GM21381 (cell line): ENCODE data around the gene RNU1-3.
"Not testable (repeated sequence)": the region's sequence is repeated elsewhere in the genome, so short reads cannot be mapped to it uniquely, and the experiment has no call there.

Experiments
- ATAC-seq: cut with Tn5 transposase; IDR thresholded peaks from one replicate; pipeline ENCODE4 v1.9.1; 2021; ENCODE audit warnings: mild to moderate bottlenecking, moderate library complexity; ENCODE audit not compliant: unreplicated experiment

Gene RNU1-3

GRCh38 chr1:16694308-16694702, 27.6 kb upstream of the RNU1-3 start:
- ATAC-seq: not testable (repeated sequence)

GRCh38 chr1:16693449-16694307, 26.9 kb upstream of the RNU1-3 start:
- ATAC-seq: not testable (repeated sequence)

DNA sequence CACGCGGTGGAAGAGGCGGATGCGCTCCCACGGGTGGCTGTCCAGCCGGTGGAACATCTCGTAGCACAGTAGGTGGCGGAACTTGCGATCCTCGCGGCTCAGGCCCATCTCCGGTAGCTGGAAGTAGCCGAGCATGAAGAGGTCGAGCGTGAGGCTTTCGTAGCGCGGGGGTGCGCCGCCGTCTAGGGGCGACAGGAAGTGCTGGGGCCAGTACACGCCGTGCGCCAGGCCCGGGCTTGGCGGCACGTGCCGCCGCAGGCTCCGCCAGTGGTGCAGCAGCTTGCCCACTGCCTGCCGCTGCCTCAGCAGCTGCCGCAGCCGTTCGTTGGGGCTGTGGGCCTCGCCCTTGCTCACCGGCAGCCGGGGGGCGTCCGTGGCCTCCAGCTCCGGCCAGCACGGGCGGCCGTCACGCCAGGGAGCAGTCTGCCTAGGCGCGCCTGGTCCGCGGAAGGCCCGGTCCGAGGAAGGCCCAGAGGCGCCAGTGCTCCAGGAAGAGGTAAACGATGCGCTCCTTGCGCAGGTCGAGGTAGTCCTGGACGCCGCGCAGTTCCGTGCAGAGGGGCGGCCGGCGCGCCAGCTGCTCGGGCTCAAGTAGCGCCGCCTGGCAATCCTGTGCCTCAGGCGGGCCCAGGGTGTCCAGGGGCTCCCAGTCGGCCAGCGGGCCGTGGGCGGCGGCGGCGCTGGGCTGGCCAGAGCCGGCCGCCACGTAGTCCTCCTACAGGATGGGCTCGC, 26.1 kb upstream of the RNU1-3 start:
- ATAC-seq: not testable (repeated sequence)

DNA sequence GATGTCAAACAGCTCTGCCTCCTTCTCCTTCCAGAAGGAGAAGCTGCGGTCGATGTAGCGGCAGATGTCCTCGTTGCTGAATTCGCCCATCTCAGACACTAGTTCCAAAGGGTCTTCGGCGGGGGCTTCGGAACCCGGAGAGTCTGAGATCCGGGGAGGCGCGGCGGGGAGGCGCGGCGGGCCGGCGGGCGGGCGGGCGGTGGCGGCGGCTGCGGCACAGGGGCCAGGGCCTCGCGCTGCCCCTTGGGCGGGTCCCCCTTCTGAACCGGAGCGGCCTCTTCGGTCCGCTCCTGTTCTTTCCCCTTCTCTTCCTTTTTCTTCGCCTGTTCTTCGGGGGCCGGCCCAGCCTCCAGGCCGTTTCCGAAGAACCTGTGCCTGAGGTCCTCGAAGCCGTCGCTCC, 25.5 kb upstream of the RNU1-3 start:
- not testable (repeated sequence) for ATAC-seq

DNA sequence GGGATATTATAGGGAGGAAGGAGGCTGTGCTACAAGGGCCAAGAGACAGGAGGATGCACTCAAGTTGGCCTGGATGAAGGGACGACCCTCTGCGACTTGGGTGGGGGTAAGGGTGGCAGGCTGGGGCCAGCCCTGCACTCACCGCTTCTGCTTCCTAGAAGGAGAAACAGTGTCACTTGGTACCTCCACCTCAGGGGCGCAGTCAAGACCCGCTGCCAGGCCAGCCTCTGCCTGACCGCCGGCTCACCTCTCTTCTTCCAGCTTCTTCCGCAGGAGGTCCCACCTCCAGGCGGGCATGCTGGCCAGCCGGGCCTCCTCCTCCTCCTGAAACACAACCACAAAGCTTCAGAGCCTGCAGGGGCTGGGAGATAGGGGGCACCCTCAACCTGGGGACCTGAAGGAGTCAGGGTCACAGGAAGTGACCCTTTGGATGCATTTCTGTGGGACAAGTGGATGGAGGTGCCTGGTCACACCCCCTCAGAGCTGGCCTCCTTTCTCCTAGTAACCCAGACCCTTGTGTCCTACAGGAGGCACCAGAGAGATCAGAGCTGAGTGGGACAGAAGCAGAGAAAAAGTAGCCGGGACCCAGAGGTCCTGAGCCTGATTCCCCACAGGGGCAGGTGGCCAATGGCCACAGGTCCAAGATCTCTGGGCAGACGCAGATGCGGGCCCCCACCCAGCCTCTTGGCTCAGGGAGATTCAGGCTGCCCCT, 24.4 kb upstream of the RNU1-3 start:
- ATAC-seq: not testable (repeated sequence)

GRCh38 chr1:16687132-16687800, 20.5 kb upstream of the RNU1-3 start:
- not testable (repeated sequence) for ATAC-seq

- ATAC-seq: not testable (repeated sequence)
Observed at GRCh38 chr1:16685445-16686371, 19.0 kb upstream of the RNU1-3 start.

DNA sequence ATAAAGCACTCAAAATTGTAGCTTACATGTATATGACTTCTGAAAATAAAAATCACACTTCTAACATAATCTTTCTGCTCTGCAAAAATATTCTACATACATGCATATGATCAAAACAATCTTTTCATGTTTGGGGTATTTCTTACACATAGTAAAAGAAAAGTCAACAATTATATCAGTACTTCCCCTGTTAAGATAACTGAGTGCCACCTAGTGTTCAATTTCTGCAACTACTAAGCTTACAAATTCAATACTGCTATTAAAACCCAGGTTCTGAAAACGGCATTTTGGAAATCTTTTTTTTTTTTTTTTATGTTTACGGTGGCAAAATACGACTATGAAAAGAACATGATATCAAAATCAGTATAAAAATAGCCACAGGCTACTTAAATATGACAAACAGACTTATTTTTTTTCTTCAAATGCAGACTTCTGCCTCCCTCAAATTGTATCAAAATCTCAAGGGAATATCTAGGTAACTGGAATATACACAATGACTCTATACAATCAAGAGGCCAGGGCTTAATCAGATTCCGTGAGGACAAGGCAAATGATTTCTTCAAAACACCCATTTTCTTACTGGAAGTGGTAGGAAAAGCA, 18.1 kb upstream of the RNU1-3 start:
- not testable (repeated sequence) for ATAC-seq

DNA sequence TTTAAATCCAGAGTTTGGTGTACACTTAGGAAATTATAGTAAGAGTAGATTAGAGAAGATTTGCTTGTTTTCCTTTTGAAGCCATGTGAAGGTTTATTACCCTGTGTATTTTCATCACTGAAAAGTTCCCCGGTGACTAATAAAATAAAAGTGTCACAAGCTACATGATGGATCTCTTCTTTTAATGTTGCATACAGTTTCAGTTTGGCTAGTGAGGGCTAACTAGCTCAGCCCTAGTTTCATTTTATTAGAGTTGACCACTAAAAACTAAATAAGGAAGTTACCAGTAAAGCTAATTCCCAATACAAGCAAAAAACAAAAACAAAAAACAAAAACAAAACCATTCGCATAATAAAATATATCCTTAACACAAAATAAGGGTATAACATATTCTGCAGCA, 17.4 kb upstream of the RNU1-3 start:
- ATAC-seq: not testable (repeated sequence)

DNA sequence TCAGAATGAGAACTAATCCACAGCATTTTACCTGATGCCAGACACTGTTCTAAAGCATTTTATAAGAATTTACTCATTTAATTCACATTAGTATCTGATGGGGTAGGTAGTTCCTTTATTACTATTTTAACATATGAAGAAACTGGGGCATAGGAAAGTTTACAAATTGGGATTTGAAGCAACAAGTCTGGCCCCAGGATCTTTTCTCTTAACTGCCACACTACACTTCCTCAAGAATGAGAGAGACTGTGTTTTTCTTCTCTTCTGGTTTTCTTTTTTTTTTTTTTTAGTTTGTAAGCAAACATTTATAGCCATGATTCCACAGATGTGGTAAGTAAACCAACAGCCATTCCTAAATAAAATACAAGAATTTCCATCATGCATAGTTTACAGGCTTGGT, 16.1 kb upstream of the RNU1-3 start:
- not testable (repeated sequence) for ATAC-seq

DNA sequence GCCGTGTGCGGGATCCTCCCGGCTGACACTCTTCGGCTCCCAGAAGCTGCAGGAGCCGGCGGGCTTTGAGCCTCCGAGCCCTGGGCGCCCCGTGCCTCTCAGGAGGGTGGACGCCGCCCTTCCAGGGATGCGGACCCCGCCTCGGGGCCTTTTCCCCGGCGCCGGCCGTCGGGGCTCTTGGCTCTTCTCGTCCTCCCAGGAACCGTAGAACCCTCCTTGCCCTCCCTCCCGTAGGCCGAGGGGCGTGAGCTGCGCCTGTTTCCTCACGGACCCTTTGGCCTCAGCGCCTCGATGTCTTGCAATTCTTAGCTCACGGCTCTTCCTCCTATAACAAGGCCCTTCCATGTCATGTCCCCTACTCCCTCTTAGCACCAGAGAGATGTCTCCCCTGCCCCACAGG, 13.6 kb upstream of the RNU1-3 start:
- not testable (repeated sequence) for ATAC-seq

DNA sequence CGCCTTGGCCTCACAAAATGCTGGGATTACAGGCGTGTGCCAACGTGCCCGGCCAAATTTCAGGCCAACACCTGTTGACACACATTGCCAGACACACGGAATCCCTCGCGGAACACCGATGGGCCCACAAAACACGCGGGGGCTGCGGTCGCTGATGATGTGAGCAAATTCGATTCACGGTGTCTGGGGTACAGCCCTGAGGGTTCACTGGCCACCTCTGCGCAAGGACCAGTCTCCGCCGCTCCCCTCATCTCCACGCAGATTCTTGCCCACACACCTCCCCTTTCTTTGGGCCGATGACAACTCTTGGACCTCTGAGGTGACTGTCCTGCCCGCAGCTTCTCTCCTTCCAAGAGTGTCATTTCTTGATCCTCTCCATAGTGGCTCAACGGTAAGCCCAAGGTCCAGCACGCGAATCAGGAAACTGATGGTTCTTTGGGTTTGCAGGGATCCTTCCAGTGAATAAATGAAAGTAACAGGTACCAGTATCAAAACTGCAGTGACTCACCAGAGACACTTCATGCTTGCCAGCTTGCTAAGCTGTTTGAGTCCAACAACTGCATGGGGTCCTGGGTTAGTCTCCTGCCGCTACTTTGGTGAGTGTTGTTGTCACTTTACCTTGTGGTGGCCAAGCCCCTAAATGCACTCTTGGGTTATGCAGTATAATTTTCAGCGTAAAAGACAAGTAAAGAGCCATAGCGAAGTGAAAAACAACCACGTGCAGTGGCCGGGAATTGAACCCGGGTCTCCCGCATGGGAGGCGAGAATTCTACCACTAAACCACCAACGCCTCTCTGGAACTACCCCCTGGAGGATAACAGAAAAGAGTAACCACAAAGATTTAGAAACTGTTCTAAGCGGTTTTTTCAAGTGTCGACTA, 11.0 kb upstream of the RNU1-3 start:
- ATAC-seq: no peak

DNA sequence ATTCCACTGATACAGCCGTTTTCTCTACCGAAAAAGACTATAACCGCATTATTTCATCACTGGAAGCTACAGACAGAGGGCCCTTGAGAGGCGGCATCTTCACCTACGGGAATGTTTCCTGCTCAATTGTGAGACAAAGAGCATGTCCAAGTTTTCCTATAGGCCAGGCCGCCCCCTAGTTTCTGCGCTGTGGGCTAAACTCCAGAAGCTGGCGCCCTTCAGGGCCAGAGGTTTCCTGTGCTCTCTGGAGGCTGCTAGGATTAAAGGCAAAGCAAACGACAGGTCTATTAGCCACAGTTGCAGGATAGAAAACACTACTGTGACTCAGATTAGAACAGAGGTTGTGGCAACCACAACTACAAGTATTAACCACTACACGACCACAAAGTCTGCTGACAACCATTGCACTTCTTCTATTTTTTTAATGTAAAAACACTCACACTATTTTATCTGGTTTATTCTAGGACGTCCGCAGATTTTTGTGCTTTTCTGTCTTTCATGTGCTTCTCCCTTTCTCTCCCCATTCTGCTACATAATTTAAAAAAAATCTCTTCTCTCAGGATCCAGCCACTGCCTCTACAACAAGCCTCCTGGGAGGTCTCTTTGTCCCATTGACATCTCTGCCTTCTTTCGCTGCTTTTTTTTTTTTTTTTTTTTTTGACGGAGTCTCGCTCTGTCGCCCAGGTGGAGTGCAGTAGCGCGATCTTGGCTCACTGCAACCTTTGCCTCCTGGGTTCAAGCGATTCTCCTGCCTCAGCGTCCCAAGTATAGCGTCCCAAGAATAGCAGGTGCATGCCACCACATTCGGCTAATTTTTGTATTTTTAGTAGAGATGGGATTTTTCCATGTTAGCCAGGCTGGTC, 10.1 kb upstream of the RNU1-3 start:
- not testable (repeated sequence) for ATAC-seq

DNA sequence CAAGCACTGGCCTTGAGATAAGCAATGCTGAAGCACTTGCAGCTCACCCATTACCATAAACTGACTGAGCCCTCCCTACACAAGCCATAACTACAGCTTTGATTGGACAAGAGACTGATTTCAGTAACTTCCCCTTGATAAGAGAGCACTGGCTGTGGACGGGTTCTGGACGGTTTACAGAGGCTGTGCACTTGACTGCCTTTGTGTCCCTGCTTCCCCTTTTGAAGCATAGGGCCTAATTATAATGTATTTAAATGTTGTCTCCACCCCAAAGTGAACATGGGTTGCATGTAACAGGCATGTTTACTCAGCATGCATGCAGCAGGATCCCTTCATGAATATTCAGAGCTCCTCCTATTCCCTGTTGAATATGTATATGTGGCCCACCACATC, 8.4 kb upstream of the RNU1-3 start:
- ATAC-seq: not testable (repeated sequence)

- ATAC-seq: not testable (repeated sequence)
Observed at GRCh38 chr1:16673976-16674375, 7.2 kb upstream of the RNU1-3 start.

DNA sequence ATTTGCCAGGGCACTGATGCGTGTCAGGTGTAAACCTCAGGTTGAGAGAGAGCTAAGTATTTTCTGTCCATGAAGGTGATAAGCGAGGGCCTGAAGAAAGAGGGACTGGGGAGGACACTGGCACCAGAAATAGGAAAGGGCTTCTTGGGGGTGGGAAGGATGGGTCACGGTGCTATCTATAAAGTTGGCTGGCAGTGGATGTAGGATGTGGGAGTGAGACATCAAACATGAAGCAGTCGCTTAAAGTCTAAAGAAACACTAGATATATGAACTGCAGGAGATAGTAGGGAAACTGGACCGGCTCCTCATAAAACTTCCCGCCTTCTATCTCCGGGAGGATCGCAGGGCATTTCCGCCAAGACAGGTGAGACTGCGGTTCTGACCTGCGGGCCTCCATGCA, 912 bp downstream of the RNU1-3 start:
- not testable (repeated sequence) for ATAC-seq

GRCh38 chr1:16658234-16658633, 8.5 kb downstream of the RNU1-3 start:
- ATAC-seq: not testable (repeated sequence)
